Body of pancreas (tissue), 4 donors: Measurements from ENCODE around the gene LARP1B. TPM values are rescaled to one million over a fixed set of nuclear protein-coding genes. Genes with fewer than 3 reads are reported as not detected.

Source experiments
- ATAC-seq: fragments of 150-250 bp; one replicate; pipeline ENCODE4 v1.9.1; 2016
- DNase-seq, 4 donors: peaks; one replicate each; pipeline ENCODE4 v3.0.0-alpha.2; 2019
- H3K27ac ChIP-seq, 4 donors: fragments of 200-600 bp; sonication (generic); 1 replicate in 3 of 4; 2 replicates in 1 of 4; pipeline versions ENCODE4 v1.5.1 to v1.6.1; 2016 to 2019; ENCODE audit warnings: mild to moderate bottlenecking in 1 of 4, mixed read lengths in 1 of 4, moderate library complexity in 1 of 4
- H3K27me3 ChIP-seq, 2 donors: fragments of 200-600 bp; sonication (generic); one replicate each; pipeline ENCODE4 v1.6.0; 2016; ENCODE audit warnings: mild to moderate bottlenecking in 1 of 2
- H3K36me3 ChIP-seq, 2 donors: fragments of 200-600 bp; sonication (generic); replicated peaks in 1 of 2; 2 replicates each; pipeline ENCODE4 v1.5.1; 2016; ENCODE audit warnings: low read depth in 2 of 2; ENCODE audit not compliant: insufficient read depth in 1 of 2
- H3K4me1 ChIP-seq: fragments of 200-600 bp; sonication (generic); one replicate; pipeline ENCODE4 v1.6.0; 2016
- H3K4me3 ChIP-seq, 2 donors: fragments of 200-600 bp; sonication (generic); 1 replicate in 1 of 2; 2 replicates in 1 of 2; pipeline ENCODE4 v1.5.1; 2016 to 2019
- H3K9me3 ChIP-seq, 3 donors: fragments of 200-600 bp; sonication (generic); 1 replicate in 2 of 3; 2 replicates in 1 of 3; pipeline ENCODE4 v1.5.1; 2016
- POLR2A ChIP-seq, 3 donors: fragments of 450-650 bp; IDR thresholded peaks; one replicate each; pipeline ENCODE4 v1.6.1; 2016; ENCODE audit warnings: antibody characterized with exemption in 3 of 3, mild to moderate bottlenecking in 2 of 3
- WGBS, 2 donors: methylation state at CpG; one replicate each; pipeline ENCODE4 v1.1.5; 2017; 5-methylcytosine and 5-hydroxymethylcytosine counted together
- intact Hi-C: fragments of 100-400 bp; cut with DNase I; formaldehyde crosslinking; loops from one replicate; pipeline ENCODE4 v1.15.1; 2023
- total RNA-seq, 2 donors: library from RNA; depleted of rRNA; stranded (reverse); fragments of >200 nt; gene quantifications; one replicate each; pipeline ENCODE4 v1.1.0, GENCODE V29; 2016
- TF ChIP-seq, protein P1 (sequence below), 7 experiments: fragments of 450-650 bp in 4 of 7; fragments of 200-600 bp in 3 of 7; sonication (generic) in 3 of 7; IDR thresholded peaks; one replicate each; pipeline ENCODE4 v1.5.1; 2016 to 2019; ENCODE audit warnings: antibody characterized with exemption in 7 of 7

Gene LARP1B
- total RNA-seq, 2 donors from 2014 or later = 49.8 to 79.8 TPM

- H3K27ac ChIP-seq = no peak overlapping the region
- H3K27me3 ChIP-seq = no peaks in the 10 kb centered on the region
- no peaks in the 10 kb centered on the region for H3K36me3 ChIP-seq
- no peaks in the 10 kb centered on the region for H3K4me1 ChIP-seq
- no peak for DNase-seq
- no peaks in the 10 kb centered on the region for H3K9me3 ChIP-seq
- no peak overlapping the region for H3K4me3 ChIP-seq
- ATAC-seq = no peak
- no peak for TF ChIP-seq POLR2A (IDR thresholded peaks at IDR 0.05)
- TF ChIP-seq, protein P1, sequence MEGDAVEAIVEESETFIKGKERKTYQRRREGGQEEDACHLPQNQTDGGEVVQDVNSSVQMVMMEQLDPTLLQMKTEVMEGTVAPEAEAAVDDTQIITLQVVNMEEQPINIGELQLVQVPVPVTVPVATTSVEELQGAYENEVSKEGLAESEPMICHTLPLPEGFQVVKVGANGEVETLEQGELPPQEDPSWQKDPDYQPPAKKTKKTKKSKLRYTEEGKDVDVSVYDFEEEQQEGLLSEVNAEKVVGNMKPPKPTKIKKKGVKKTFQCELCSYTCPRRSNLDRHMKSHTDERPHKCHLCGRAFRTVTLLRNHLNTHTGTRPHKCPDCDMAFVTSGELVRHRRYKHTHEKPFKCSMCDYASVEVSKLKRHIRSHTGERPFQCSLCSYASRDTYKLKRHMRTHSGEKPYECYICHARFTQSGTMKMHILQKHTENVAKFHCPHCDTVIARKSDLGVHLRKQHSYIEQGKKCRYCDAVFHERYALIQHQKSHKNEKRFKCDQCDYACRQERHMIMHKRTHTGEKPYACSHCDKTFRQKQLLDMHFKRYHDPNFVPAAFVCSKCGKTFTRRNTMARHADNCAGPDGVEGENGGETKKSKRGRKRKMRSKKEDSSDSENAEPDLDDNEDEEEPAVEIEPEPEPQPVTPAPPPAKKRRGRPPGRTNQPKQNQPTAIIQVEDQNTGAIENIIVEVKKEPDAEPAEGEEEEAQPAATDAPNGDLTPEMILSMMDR (IDR thresholded peaks at IDR 0.05) = no peak
- intact Hi-C loops = no loop called here
Observed at GRCh38 chr4:128169245-128169644, 108.1 kb downstream of the LARP1B start.

- Histone ChIP-seq H3K27ac (no peak overlapping the region), H3K4me3 (no peak overlapping the region), H3K4me1 (no peaks in the 10 kb centered on the region), H3K36me3 (peaks cover 0 to 3% of the 10 kb centered on the region in 2 donors), H3K9me3 (no peaks in the 10 kb centered on the region), H3K27me3 (no peaks in the 10 kb centered on the region)
- intact Hi-C loops = no loop called here
- no peak for DNase-seq
- TF ChIP-seq, protein P1 (IDR thresholded peaks at IDR 0.05) = no peak
- TF ChIP-seq POLR2A (IDR thresholded peaks at IDR 0.05) = no peak
- 96 to 100% methylated on average over 1 of the region's 1 CpG for WGBS, 2 donors
- ATAC-seq = no peak
Observed at GRCh38 chr4:128176643-128177042, 115.5 kb downstream of the LARP1B start.

- WGBS, 2 donors = 68 to 79% methylated on average over 1 of the region's 1 CpG
Observed at GRCh38 chr4:128177498-128177897, 116.4 kb downstream of the LARP1B start.

GRCh38 chr4:128186623-128187022 is 125.5 kb downstream of the LARP1B start:
- no peak for DNase-seq
- intact Hi-C loops = no loop called here

More at GRCh38 chr4:128177498-128177897, 116.4 kb downstream of the LARP1B start:
- no peak overlapping the region for H3K27ac ChIP-seq
- H3K27me3 ChIP-seq = no peaks in the 10 kb centered on the region
- no peak overlapping the region for H3K4me3 ChIP-seq
- no peak for DNase-seq
- no peak for ATAC-seq
- TF ChIP-seq POLR2A (IDR thresholded peaks at IDR 0.05) = no peak
- TF ChIP-seq, protein P1 (IDR thresholded peaks at IDR 0.05) = no peak
- no peaks in the 10 kb centered on the region for H3K4me1 ChIP-seq
- intact Hi-C loops = no loop called here
- H3K9me3 ChIP-seq = no peaks in the 10 kb centered on the region
- peaks cover 0 to 3% of the 10 kb centered on the region in 2 donors for H3K36me3 ChIP-seq

More at GRCh38 chr4:128186623-128187022, 125.5 kb downstream of the LARP1B start:
- no peaks in the 10 kb centered on the region for H3K27me3 ChIP-seq
- 90 to 100% methylated on average over 2 of the region's 2 CpGs for WGBS, 2 donors
- H3K4me3 ChIP-seq = no peak overlapping the region
- no peak for ATAC-seq
- H3K27ac ChIP-seq = no peak overlapping the region
- H3K9me3 ChIP-seq = no peaks in the 10 kb centered on the region
- TF ChIP-seq POLR2A (IDR thresholded peaks at IDR 0.05) = no peak
- TF ChIP-seq, protein P1 (IDR thresholded peaks at IDR 0.05) = no peak
- peaks cover 0 to 2% of the 10 kb centered on the region in 2 donors for H3K36me3 ChIP-seq
- H3K4me1 ChIP-seq = peaks cover 14% of the 10 kb centered on the region
